K562 (cell line): ENCODE results near the gene GPR108. TPM values are rescaled to one million over a fixed set of nuclear protein-coding genes. Genes with fewer than 3 reads are reported as not detected.

Experiments
- ADNP ChIP-seq: fragments of 200-800 bp; sonication (Bioruptor generic); IDR thresholded peaks from 2 replicates; pipeline ENCODE4 v1.6.1; 2016; ENCODE audit warnings: missing genetic modification characterization, missing compliant biosample characterization
- ATF7 ChIP-seq: fragments of 450-650 bp; IDR thresholded peaks from 2 replicates; pipeline ENCODE4 v1.7.1; 2014; ENCODE audit warnings: mild to moderate bottlenecking, moderate library complexity
- BHLHE40 ChIP-seq: IDR thresholded peaks from 2 replicates; pipeline ENCODE4 v1.6.1; 2011; ENCODE audit warnings: low read length, improper control_type of control experiment
- ELF4 ChIP-seq: fragments of 450-650 bp; formaldehyde crosslinking; IDR thresholded peaks from 2 replicates; pipeline ENCODE4 v1.4.0; 2022; ENCODE audit warnings: missing genetic modification characterization
- KAT8 ChIP-seq: fragments of 450-650 bp; IDR thresholded peaks from 2 replicates; pipeline ENCODE4 v1.6.1; 2016; ENCODE audit warnings: low read depth, mild to moderate bottlenecking
- MNT ChIP-seq, 2 experiments: fragments of 450-650 bp; conservative IDR thresholded peaks; 2 replicates each; pipeline ENCODE4 v1.6.1; 2017; ENCODE audit warnings: mild to moderate bottlenecking in 2 of 2, moderate library complexity in 2 of 2
- MYNN ChIP-seq, 2 experiments: sonication (generic); formaldehyde crosslinking in 1 of 2; IDR thresholded peaks; 2 replicates each; pipeline versions ENCODE4 v1.5.0 to v1.6.1; 2016 to 2020; ENCODE audit warnings: antibody characterized with exemption in 1 of 2, missing genetic modification reagents in 1 of 2
- PATZ1 ChIP-seq: fragments of 250-450 bp; sonication (Bioruptor Pico); IDR thresholded peaks from 2 replicates; pipeline ENCODE4 v1.5.0; 2020; ENCODE audit warnings: mild to moderate bottlenecking, borderline replicate concordance
- POLR2A ChIP-seq: fragments of 450-650 bp; conservative IDR thresholded peaks from 2 replicates; pipeline ENCODE4 v1.6.1; 2016
- POLR2G ChIP-seq: fragments of 200-400 bp; formaldehyde crosslinking; IDR thresholded peaks from 2 replicates; pipeline ENCODE4 v1.6.1; 2017; ENCODE audit warnings: low read depth, mild to moderate bottlenecking, antibody characterized with exemption, low read length, moderate library complexity
- PURB ChIP-seq: sonication (generic); formaldehyde crosslinking; IDR thresholded peaks from 2 replicates; pipeline ENCODE4 v1.9.0; 2021; ENCODE audit warnings: low read depth, mild to moderate bottlenecking, missing genetic modification reagents
- RAD51 ChIP-seq: fragments of 450-650 bp; IDR thresholded peaks from 2 replicates; pipeline ENCODE4 v1.7.1; 2016; ENCODE audit warnings: low read depth, mild to moderate bottlenecking, borderline replicate concordance
- SRSF7 ChIP-seq: fragments of 200-400 bp; formaldehyde crosslinking; optimal IDR thresholded peaks from 2 replicates; pipeline ENCODE3; 2017; ENCODE audit warnings: mild to moderate bottlenecking, low read depth, low read length
- ZBTB7A ChIP-seq: IDR thresholded peaks from 2 replicates; pipeline ENCODE4 v1.6.1; 2011; ENCODE audit warnings: low read depth, mild to moderate bottlenecking, low read length, moderate library complexity, borderline replicate concordance; ENCODE audit not compliant: control insufficient read depth
- ZFX ChIP-seq: sonication (generic); formaldehyde crosslinking; IDR thresholded peaks from 2 replicates; pipeline ENCODE4 v1.8.0; 2022; ENCODE audit warnings: mild to moderate bottlenecking, missing genetic modification reagents, moderate library complexity
- ZNF311 ChIP-seq: fragments of 250-450 bp; sonication (Bioruptor Pico); IDR thresholded peaks from 2 replicates; pipeline ENCODE4 v1.4.0; 2020; ENCODE audit warnings: mild to moderate bottlenecking, moderate library complexity
- ZNF780A ChIP-seq: fragments of 250-450 bp; sonication (Bioruptor Pico); IDR thresholded peaks from 2 replicates; pipeline ENCODE4 v1.5.0; 2021; ENCODE audit warnings: mild to moderate bottlenecking
- polyA plus RNA-seq, 8 experiments: library from polyadenylated mRNA; depleted of rRNA in 4 of 8; stranded (reverse) in 5 of 8; unstranded in 3 of 8; fragments of >200 nt; fragmentation: Nextera tagmentation in 2 of 8; fragmentation: Illumina TruSeq in 1 of 8; extraction: Ambion mirVana in 2 of 8; extraction: Trizol in 1 of 8; gene quantifications; 2 replicates each; pipeline versions ENCODE4 v1.2.1 to v1.2.3, GENCODE V29; 2011 to 2014; ENCODE audit warnings: inconsistent platforms in 1 of 8, missing spikeins in 1 of 8
- total RNA-seq, 7 experiments: library from RNA; depleted of rRNA in 6 of 7; stranded (reverse); fragments of >200 nt in 6 of 7; fragmentation: Illumina TruSeq in 2 of 7; extraction: Trizol in 2 of 7; gene quantifications; 2 replicates each; pipeline versions ENCODE4 v1.2.1 to v1.2.3, GENCODE V29; 2011 to 2021; ENCODE audit warnings: low replicate concordance in 1 of 7

Gene GPR108
- total and polyA plus RNA-seq, 9 of the 15 experiments (the other 6 are each of a cell fraction or from before 2014, with no cell fraction given), result 2.4 to 33.2 (median 24.4) TPM

GRCh38 chr19:6736169-6736916 lies 1.0 kb downstream of the GPR108 start (continued):
- no peak for TF ChIP-seq PATZ1 (CRISPR knock-in tag)
- TF ChIP-seq ZNF780A (CRISPR knock-in tag), result no peak
- no peak for TF ChIP-seq MYNN (IDR thresholded peaks at IDR 0.05)
- no peak for TF ChIP-seq MYNN (CRISPR knock-in tag; IDR thresholded peaks at IDR 0.05)
- no peak for TF ChIP-seq ELF4
- peak; percentile 77 for TF ChIP-seq ATF7
- no peak for TF ChIP-seq KAT8
- TF ChIP-seq ZNF311 (CRISPR knock-in tag), result no peak
- peak; percentile 71 for TF ChIP-seq POLR2A
- no peak for TF ChIP-seq PURB (CRISPR knock-in tag)
- peak; percentile 65 for TF ChIP-seq RAD51
- peak; percentile 31 to 35; a peak in 2 of 4 replicates for TF ChIP-seq MNT (conservative IDR thresholded peaks at IDR 0.05)
- TF ChIP-seq BHLHE40, result peak; percentile 33; the same call in 1 of the 2 replicates
- no peak for TF ChIP-seq SRSF7
- peak; percentile 64 for TF ChIP-seq POLR2G
- peak; percentile 73 for TF ChIP-seq ZFX (CRISPR knock-in tag)
- TF ChIP-seq ZBTB7A, result peak; percentile 72
- 0 out of 2 replicates have a peak, but pooled peaks have one; percentile 30 for TF ChIP-seq ADNP
